Stimulated activated CD4-positive, alpha-beta T cell treated with anti-CD3 and anti-CD28 coated beads, Interleukin-1b, Interleukin-23, amount 100 ng/mL, for 48 hours (primary cell): ENCODE results near the gene PFKFB1.
"Not testable (repeated sequence)": the region's sequence is repeated elsewhere in the genome, so short reads cannot be mapped to it uniquely, and the experiment has no call there.

Experiments used
- DNase-seq: peaks from one replicate; pipeline ENCODE4 v3.0.0-alpha.2; 2020

Gene PFKFB1

DNA sequence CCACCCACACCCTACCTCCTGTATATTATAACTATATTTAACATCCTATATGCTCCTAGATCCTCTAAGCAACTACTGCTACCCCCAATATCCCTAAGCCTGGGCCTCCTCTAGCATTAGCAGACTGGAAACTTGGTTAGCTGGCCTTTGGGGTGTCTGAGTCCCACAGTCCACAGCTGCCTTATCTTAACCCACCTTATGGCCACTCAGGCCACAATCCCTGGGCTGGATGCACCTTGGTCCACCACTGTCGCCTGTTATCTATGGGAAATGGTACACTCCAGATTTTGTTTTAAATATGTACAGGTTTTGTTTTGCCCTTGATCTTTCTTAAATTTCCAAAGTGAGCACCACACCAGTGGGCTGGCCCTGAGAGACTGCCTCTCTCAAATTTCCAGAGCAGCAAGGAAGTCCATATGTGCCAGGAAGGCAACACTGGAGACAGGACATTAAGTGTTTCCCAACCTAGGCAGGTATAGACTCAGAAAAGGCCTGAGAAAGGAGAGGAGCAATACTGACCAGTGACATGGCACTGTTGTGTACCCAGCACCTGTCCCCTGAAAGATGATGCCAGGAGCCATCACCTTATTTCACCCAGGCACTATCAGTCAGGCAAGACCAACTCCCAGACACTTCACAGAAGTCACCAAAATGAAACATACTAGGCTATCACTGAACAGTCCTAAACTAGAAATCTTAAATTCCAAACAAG is 921 bp downstream of the PFKFB1 start:
- no peak for DNase-seq

DNA sequence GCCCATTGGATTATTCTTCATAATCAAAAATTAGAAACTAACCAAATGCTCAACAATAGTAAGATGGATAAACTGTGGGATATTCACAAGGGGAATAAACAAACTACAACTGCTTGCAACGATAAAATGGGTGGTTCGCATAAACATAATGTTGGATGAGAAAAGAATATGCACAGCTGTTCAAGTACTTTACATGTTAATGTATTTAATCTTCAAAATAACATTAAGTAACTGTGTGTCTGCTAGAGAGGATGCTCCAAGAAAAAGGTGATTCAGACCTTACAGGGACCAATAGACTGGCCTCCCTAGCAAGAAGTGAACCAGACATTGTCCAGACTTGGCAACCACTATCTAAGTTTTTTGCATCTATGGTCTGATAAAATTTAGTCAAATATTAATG is 2.3 kb downstream of the PFKFB1 start:
- no peak for DNase-seq

DNA sequence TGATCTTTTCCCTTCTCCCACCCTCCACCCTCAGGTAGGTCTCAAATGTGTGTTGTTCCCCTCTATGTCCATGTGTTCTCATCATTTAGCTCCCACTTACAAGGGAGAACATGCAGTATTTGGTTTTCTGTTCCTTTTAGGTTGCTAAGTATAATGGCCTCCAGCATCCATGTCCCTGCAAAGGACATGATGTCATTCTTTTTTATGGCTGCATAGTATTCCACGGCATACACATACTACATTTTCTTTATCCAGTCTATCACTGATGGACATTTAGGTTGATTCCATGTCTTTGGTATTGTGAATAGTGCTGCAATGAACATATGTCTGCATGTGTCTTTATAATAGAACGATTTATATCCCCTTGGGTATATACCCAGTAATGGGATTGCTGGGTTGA is 10.7 kb downstream of the PFKFB1 start:
- DNase-seq, result not testable (repeated sequence)

DNA sequence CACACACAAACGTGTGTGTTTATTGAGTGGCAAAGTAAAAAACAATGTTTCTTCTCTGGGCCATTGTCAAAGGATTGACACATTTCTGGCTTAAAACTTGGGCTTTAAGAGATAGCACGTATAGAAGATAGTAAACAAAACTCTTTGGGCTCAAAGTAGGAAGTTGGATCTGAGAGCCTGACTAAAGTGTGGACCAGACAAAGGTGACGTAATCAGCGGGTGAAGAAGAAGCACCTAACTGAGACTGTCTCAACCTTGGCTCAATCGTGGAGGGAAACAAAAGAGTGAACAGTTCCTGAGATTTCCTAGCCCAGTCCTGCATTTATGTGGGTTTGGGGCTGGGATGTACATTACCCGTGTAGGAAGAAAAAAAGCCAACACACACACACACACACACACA is 13.7 kb downstream of the PFKFB1 start:
- no peak for DNase-seq

DNA sequence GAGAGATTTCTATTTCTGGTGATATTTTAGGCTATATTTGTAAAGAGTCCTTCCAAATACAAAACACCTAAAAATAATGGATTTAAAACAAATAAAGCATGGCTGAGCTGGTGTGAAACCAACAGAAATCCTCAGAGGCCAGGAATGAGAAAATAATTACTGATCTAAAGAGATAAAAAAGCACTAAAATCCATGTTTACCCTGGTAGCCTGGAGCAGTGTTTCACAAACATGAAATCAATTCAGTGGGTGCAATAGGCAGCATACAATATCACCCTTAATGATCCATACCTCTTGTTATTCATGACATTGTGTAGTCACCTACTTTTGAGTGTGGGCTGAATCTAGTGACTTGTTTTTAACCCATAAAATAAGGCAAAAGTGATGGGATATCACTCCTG is 14.6 kb downstream of the PFKFB1 start:
- no peak for DNase-seq

DNA sequence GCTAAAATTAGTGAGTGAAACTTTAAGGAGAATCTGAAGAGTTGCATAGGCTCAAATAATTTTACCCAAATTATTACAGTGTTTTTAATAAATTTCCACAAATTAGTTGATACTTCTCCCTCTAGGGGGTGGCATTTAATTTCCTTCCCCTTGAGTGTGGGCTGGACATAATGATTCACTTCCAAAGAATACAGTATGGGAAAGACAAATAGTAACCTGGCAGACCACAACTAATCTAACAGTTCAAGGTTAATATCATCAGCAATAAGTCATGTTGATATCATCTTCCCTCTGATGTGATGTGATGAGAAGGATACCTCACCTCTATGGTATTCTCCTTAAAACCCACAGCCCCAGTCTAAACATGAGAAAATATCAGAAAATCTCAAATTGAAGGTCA is 15.5 kb downstream of the PFKFB1 start:
- no peak for DNase-seq

DNA sequence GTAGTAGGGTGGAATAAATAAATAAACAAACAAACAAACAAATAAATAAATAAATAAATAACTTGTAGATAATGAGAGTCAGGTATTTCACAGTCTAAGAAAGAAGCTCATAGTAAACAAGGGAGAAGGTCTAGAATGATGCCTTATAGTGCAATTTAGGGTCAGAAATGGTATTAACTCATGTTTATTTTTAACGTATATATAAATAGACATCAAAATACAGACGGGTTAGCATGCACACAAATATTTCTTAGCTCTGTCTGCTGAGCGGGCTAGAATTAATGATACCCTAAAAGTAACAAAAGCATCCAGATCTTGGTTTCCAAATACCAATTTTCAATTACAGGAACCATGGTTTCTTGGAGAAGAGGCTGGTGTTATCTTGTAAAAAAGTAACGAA is 16.6 kb downstream of the PFKFB1 start:
- DNase-seq, result no peak

DNA sequence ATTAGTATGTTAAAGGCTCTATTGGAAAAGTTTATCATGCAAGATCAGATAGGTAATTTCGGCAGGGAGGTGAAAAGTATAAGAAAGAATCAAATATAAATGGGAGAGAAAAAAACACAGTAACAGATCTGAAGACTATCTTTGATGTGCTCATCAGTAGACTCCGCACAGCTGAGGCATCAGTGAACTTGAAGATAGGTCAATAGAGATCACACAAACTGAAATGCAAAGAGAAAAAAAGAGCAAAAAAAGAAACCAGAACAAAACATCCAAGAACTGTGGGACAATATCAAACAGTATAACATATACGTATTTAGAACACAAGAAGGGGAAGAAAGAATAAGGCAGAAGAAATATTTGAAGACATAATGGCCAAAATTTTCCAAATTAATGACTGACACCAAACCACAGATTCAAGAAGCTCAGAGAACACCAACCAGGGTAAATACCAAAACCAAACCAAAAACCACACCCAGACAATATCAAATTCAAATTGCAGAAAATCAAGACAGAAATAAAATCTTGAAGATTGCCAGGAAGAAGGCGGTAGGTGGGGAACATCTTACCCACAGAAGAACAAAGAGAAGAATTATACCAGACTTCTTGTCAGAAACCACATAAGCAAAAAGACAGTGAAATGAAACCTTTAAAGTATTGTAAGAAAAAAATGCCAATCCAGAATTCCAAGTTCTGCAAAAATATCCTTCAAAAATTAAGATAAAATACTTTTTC is 29.1 kb downstream of the PFKFB1 start:
- DNase-seq, result no peak

DNA sequence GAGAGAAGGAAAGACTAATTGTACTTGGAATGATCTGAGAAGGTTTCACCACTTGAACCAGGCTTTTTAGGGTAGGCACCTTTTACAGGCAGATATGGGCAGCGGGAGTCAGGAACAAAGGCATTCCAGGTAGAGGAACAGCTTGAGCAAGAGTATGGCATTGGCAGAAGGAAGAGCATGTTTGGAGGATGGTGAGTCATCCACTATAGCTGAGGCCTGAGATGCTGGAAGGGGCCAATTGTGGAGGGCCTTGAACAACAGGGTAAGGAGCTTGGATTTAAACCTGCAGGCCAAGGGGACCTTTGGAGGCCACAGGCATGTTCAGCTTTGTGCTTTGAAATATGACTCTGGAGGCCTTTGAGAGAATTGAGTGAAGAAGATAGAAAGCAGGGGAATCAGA is 32.2 kb downstream of the PFKFB1 start:
- DNase-seq, result no peak

DNA sequence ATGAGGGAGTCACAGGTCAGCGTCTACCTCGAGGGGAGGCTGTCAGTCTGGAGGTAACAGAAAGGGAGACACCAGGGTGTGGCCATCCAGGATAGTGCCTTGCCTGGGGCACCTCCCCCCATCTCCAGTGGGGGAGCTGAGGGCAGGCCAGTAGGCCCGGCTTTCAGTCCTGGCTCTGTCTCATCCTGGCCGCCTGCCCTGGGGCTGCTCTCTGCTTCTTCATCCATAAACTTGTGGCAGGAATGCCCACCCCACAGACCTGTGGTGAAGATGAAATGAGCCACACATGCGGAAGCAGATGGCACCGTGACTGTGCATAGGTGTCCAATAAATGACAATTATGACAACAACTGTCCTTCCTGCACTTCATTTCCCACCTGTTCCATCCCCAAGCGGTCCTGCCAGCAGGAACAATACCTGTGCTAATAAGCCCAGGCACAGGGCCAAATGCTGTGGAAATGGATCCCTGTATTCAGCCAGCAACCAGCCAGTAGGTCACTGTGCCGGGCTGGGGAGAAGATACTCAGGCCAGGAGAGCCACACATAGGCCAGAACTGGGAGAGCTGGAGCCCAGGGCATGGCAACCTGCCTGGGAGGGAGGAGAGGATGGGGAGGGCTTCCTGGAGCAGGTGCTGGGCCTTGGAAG is 43.1 kb downstream of the PFKFB1 start:
- DNase-seq, result no peak

DNA sequence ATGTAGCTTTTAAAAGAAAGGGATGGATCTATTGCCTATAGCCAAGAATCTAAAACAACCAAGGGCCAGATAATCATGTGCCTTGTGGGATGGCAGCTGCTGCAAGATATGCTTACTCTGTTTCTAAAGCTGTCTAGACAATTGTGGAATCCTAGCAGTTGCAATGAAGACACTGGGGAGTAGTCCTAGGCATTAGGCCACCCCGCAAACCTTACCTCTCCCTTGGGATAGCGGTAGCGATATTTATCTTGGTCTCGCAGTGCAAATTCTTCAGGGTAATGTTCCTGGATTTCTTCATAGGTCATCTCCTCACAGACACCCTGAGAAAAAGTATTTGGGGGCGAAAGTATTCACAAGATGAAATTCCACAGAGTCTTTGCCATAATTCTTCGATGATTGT is 48.8 kb downstream of the PFKFB1 start:
- DNase-seq, result no peak

DNA sequence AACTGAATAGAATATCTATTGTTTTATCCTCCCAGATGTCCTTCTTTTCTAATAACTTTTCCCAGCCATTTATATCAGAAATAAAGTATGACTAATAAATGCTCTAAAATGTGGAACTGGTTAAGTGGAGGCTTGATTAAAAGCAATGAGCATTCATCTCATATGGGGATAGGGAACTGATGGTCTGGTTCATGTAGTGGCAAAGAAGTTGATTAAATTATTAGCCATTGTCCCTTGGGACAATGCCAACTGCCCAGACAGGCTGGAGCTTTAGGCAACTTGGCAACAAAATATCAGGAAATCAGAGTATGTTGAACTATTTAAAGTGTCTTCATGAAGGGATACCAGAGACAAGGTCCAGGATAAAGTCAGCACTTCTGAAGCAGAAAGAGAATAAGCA is 49.2 kb downstream of the PFKFB1 start:
- no peak for DNase-seq

DNA sequence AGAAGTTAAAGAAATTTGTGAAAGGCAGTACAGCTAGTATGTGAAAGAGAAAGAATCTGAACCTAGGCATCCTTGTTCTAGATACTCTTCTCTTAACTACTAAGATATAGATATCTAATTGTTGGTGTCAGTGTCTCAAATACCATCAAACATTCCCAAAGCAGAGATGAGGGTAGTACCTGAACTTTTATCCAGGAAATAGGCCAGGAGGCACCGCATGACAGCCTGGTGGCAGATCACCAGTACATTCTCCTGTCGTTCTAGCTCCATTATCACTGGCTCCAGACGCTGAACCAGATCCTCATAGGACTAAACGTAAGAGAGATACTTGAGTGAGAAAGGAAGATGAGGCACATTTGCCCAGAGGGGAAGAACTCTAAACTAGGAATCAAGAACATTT is 56.6 kb downstream of the PFKFB1 start:
- no peak for DNase-seq

DNA sequence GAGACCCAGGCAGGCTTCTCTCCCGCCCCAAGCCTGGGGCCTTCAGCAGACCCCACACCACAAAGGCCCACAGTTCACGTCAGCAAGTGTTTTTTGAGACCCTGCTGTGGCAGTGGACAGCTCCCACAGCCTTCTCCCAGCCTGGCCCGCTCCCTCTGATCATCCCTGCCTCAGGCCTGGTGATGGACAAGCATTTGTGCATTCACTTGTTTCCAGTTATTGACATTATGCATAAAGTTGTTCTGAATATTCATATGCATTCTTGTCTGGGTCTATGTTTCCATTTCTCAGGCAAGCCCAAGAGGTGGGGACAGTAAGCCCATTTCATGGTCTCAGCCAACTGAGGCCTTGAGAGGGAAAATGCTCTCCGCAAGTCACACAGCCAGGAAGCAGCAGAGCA is 58.7 kb downstream of the PFKFB1 start:
- no peak for DNase-seq

DNA sequence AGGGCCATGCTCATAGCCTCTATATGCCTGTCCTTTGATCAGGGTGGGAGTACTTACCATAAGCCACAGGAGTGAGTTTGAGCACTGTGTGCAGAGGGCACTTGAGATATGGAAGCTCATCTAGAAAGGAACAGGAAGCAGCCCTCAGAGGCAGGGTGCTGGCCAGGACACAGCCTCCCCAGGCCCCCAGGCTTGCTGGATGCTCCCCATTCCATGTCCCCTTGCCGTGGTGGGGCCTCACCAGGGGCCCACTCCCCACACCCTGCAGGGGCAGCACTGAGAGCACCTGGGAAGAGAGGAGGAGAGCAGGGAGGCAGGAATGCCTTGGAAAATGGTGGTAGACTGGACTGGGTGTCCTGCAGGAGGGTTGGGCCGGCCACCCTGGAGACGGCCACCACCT is 59.1 kb downstream of the PFKFB1 start:
- no peak for DNase-seq

DNA sequence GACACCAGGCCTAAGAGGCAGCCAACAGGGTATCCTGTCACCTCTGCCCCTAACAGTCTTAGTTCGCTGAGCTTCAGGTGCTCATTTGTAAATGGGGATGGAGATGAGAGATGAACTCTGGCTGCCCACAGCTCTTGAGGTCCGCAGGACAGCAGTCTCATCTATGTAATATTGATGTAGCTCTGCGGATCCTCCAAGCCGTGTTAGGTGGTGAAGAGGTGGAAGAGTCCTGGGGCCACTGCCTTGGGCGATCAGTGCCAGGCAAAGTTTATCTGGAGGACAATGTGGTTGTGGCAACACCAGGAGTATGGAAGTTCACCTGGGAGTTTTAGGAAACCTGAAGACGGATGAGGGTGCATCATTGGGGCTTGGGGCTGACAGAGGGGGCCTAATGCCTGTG is 59.9 kb downstream of the PFKFB1 start:
- DNase-seq, result no peak

DNA sequence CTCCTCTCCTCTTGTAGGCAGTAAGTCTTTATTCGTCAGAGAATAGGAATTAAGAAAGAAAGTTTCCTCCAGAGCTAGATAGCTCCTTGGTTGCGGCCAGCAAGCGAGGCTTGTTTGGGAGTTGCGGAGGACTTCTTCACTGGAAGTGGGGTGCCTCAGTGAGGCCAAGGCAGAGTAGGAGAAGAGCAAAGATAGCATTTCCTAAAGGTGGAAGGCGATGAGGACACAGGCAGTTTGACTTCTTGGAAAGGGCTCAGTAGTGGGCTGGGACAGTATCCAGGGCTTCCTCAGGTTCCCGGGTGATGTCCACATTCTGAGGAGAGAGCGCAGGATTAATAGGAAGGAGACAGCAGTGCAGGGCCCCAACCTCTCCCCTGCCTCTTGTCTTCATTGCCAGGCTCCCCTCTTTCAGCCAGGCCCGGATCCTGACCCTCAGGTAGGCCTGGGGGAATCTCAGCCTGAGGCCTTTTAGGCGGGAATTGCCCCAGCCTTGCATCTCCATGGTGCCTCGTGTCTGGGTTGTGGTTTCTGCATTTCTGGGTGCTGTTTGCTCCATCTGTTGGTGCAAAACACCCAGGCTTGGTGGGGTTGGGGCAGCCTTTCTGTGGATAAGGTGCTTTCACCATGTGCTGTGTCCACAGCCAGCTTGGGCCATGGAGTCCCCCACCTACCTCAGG is 60.7 kb downstream of the PFKFB1 start:
- no peak for DNase-seq

DNA sequence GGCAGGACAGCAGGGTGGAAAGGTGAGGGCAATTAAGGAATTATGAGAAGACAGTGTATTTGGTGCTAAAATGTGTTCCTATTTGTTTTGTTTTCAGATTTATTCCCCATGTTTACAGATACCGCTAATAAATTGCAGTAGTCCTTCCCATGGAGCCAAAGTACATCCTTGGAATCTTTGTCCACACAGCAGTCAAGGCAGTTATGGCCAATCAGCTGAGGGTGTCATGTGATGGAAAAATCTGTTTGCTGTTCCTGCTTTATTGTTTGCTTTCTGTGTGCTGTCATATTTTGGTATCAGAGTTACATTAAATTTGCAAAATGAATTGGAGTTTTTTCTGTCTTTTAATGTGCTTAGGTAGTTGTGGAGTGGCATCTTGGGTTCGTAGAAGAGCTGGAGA is 62.9 kb downstream of the PFKFB1 start:
- DNase-seq, result no peak

DNA sequence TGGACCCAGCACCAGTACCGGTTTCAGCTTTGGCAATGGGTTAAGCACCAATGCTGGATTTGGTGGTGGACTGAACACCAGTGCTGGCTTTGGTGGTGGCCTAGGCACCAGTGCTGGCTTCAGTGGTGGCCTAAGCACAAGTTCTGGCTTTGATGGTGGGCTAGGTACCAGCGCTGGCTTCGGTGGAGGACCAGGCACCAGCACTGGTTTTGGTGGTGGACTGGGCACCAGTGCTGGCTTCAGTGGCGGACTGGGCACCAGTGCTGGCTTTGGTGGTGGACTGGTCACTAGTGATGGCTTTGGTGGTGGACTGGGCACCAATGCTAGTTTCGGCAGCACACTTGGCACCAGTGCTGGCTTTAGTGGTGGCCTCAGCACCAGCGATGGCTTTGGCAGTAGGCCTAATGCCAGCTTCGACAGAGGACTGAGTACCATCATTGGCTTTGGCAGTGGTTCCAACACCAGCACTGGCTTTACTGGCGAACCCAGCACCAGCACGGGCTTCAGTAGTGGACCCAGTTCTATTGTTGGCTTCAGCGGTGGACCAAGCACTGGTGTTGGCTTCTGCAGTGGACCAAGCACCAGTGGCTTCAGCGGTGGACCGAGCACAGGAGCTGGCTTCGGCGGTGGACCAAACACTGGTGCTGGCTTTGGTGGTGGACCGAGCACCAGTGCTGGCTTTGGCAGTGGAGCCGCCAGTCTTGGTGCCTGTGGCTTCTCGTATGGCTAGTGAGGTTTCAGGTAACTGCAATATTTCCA is 63.5 kb downstream of the PFKFB1 start:
- DNase-seq, result no peak

DNA sequence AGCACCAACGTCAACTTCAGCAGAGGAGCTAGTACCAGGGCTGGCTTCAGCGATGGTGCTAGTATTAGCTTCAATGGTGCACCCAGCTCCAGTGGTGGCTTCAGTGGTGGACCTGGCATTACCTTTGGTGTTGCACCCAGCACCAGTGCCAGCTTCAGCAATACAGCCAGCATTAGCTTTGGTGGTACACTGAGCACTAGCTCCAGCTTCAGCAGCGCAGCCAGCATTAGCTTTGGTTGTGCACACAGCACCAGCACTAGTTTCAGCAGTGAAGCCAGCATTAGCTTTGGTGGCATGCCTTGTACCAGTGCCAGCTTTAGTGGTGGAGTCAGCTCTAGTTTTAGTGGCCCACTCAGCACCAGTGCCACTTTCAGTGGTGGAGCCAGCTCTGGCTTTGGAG is 65.1 kb downstream of the PFKFB1 start:
- DNase-seq, result no peak

DNA sequence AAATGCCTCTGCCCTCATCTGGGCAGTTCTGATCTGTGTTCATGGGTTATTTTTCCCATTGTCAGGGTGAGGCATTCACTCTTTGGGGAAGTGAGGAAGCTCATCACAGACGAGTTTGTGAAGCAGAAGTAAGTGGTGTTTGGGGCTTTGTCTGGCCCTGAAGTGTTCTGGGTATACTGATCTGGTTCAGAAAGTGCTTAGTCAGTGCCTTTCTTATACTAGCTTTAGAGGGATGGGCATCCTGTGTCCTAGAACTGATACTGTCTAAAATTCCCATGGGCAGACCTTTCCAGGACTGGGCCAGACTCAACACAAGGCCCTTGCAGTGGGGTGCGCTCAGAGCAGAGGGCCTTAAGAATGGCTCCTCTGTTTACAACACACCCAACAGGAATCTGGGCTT is 67.0 kb downstream of the PFKFB1 start:
- no peak for DNase-seq

DNA sequence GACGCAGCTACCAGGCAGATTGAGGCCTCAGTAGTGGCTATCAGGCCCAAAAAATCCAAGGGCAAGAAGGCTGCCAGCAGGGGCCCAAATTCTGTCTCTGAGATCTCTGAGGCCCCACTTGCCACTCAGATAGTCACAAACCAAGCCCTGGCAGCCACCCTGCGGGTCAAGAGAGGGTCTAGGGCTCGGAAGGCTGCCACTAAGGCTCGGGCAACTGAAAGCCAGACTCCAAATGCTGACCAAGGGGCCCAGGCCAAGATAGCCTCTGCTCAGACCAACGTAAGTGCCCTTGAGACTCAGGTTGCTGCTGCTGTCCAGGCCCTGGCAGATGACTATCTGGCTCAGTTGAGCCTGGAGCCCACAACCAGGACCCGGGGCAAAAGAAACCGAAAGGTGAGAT is 70.6 kb downstream of the PFKFB1 start:
- DNase-seq, result no peak

DNA sequence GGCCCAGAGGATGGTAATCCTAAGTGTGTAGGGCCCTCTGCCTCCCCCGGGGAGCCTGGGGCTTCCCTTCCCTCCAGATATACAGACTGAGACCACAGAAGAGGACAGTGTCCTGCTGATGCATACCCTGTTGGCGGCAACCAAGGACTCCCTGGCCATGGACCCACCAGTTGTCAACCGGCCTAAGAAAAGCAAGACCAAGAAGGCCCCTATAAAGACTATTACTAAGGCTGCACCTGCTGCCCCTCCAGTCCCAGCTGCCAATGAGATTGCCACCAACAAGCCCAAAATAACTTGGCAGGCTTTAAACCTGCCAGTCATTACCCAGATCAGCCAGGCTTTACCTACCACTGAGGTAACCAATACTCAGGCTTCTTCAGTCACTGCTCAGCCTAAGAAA is 71.4 kb downstream of the PFKFB1 start:
- no peak for DNase-seq
